ENCODE data around the gene GLO1. TPM values are rescaled to one million over a fixed set of nuclear protein-coding genes. Genes with fewer than 3 reads are reported as not detected.

GLO1 gene
- total and polyA plus RNA-seq, 2 donors (not counting 1 experiment from before 2014, with no cell fraction given) = 18.5 to 31.6 TPM

- H3K4me1 ChIP-seq (ENCODE audit: control insufficient read depth in 2 of 2, insufficient read depth in 2 of 2, low read length in 2 of 2) = peaks cover 0 to 3% of the 10 kb centered on the region in 2 donors
- peaks cover 18% of the 10 kb centered on the region for H4K20me1 ChIP-seq (ENCODE audit: control insufficient read depth, insufficient read depth, low read length, poor library complexity, severe bottlenecking)
- ChIA-PET CTCF (no interaction called here), POLR2A (no interaction called here)
- Mint-ChIP-seq H3K27me3 (no peaks in the 10 kb centered on the region), H3K4me3 (no peak overlapping the region), H3K9me3 (ENCODE audit: insufficient read depth) (no peaks in the 10 kb centered on the region), H3K27ac (no peak overlapping the region), H3K4me1 (peaks cover 30% of the 10 kb centered on the region)
- DNase-seq (no peak), ATAC-seq (ENCODE audit: low read depth) (no peak)
- H3K4me2 ChIP-seq (replicated peaks; ENCODE audit: low read depth, low read length, poor library complexity, severe bottlenecking) = no peak overlapping the region
- TF ChIP-seq EZH2 (IDR thresholded peaks at IDR 0.05; ENCODE audit: borderline replicate concordance, insufficient read depth, low read depth, low read length, poor library complexity, severe bottlenecking) = no peak
- TF ChIP-seq, protein P1, sequence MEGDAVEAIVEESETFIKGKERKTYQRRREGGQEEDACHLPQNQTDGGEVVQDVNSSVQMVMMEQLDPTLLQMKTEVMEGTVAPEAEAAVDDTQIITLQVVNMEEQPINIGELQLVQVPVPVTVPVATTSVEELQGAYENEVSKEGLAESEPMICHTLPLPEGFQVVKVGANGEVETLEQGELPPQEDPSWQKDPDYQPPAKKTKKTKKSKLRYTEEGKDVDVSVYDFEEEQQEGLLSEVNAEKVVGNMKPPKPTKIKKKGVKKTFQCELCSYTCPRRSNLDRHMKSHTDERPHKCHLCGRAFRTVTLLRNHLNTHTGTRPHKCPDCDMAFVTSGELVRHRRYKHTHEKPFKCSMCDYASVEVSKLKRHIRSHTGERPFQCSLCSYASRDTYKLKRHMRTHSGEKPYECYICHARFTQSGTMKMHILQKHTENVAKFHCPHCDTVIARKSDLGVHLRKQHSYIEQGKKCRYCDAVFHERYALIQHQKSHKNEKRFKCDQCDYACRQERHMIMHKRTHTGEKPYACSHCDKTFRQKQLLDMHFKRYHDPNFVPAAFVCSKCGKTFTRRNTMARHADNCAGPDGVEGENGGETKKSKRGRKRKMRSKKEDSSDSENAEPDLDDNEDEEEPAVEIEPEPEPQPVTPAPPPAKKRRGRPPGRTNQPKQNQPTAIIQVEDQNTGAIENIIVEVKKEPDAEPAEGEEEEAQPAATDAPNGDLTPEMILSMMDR (IDR thresholded peaks at IDR 0.05) = no peak
- H2AFZ ChIP-seq (ENCODE audit: insufficient read depth, low read depth, low read length, poor library complexity, severe bottlenecking) = no peak overlapping the region
- peaks cover 41% of the 10 kb centered on the region for H3K79me2 ChIP-seq (ENCODE audit: control insufficient read depth, insufficient read depth, low read length)
- H3K9me3 ChIP-seq (ENCODE audit: control extremely low read depth in 1 of 3, control insufficient read depth in 2 of 3, insufficient read depth in 1 of 3, low read length in 2 of 3) = peaks cover 0 to 7% (median 0%) of the 10 kb centered on the region in 3 donors
- H3K9ac ChIP-seq (ENCODE audit: low read length) = no peak overlapping the region
- WGBS (ENCODE audit: insufficient coverage) = no CpG with 5 or more reads among the region's 1 CpG
- no peaks in the 10 kb centered on the region for H3K27me3 ChIP-seq (replicated peaks in 1 of 4; ENCODE audit: control extremely low read depth in 1 of 4, control insufficient read depth in 3 of 4, insufficient read depth in 4 of 4, low read length in 3 of 4)
- intact Hi-C loops (cut with micrococcal nuclease) = no loop called here
- no peaks in the 10 kb centered on the region for H3K36me3 ChIP-seq (replicated peaks in 1 of 2; ENCODE audit: control extremely low read depth in 1 of 2, control insufficient read depth in 1 of 2, extremely low read depth in 1 of 2, insufficient read depth in 2 of 2, low read length in 1 of 2)
- H3K4me3 ChIP-seq (ENCODE audit: control extremely low read depth in 1 of 5, extremely low read depth in 1 of 5, insufficient read depth in 1 of 5, low read depth in 2 of 5, low read length in 4 of 5) = no peak overlapping the region
- H3K27ac ChIP-seq (ENCODE audit: low read length in 2 of 2) = no peak overlapping the region
Observed at GRCh38 chr6:38632490-38632889, 70.5 kb downstream of the GLO1 start.

- Mint-ChIP-seq H3K9me3 (ENCODE audit: insufficient read depth) (no peaks in the 10 kb centered on the region), H3K4me1 (peaks cover 25% of the 10 kb centered on the region), H3K27me3 (no peaks in the 10 kb centered on the region), H3K27ac (no peak overlapping the region), H3K4me3 (no peak overlapping the region)
- no peak for ATAC-seq (ENCODE audit: low read depth)
- no peak overlapping the region for H2AFZ ChIP-seq (ENCODE audit: insufficient read depth, low read depth, low read length, poor library complexity, severe bottlenecking)
- H3K79me2 ChIP-seq (ENCODE audit: control insufficient read depth, insufficient read depth, low read length) = peaks cover 53% of the 10 kb centered on the region
- no peak for DNase-seq
- no peak overlapping the region for H3K4me2 ChIP-seq (replicated peaks; ENCODE audit: low read depth, low read length, poor library complexity, severe bottlenecking)
- H3K4me3 ChIP-seq (ENCODE audit: control extremely low read depth in 1 of 5, extremely low read depth in 1 of 5, insufficient read depth in 1 of 5, low read depth in 2 of 5, low read length in 4 of 5) = no peak overlapping the region
- WGBS (ENCODE audit: insufficient coverage) = no CpG with 5 or more reads among the region's 3 CpGs
- H3K4me1 ChIP-seq (ENCODE audit: control insufficient read depth in 2 of 2, insufficient read depth in 2 of 2, low read length in 2 of 2) = peaks cover 0 to 3% of the 10 kb centered on the region in 2 donors
- peaks cover 30% of the 10 kb centered on the region for H4K20me1 ChIP-seq (ENCODE audit: control insufficient read depth, insufficient read depth, low read length, poor library complexity, severe bottlenecking)
- H3K27ac ChIP-seq (ENCODE audit: low read length in 2 of 2) = no peak overlapping the region
- ChIA-PET POLR2A (interaction anchor here (0.7 kb wide), 1 partner anchor 74 kb away, joined by 3 read pairs; no protein-coding TSS in a partner anchor), CTCF (no interaction called here)
- H3K36me3 ChIP-seq (replicated peaks in 1 of 2; ENCODE audit: control extremely low read depth in 1 of 2, control insufficient read depth in 1 of 2, extremely low read depth in 1 of 2, insufficient read depth in 2 of 2, low read length in 1 of 2) = no peaks in the 10 kb centered on the region
- H3K9me3 ChIP-seq (ENCODE audit: control extremely low read depth in 1 of 3, control insufficient read depth in 2 of 3, insufficient read depth in 1 of 3, low read length in 2 of 3) = peaks cover 0 to 7% (median 0%) of the 10 kb centered on the region in 3 donors
- no peak overlapping the region for H3K9ac ChIP-seq (ENCODE audit: low read length)
- no peaks in the 10 kb centered on the region for H3K27me3 ChIP-seq (replicated peaks in 1 of 4; ENCODE audit: control extremely low read depth in 1 of 4, control insufficient read depth in 3 of 4, insufficient read depth in 4 of 4, low read length in 3 of 4)
- TF ChIP-seq, protein P1 (IDR thresholded peaks at IDR 0.05) = no peak
- TF ChIP-seq EZH2 (IDR thresholded peaks at IDR 0.05; ENCODE audit: borderline replicate concordance, insufficient read depth, low read depth, low read length, poor library complexity, severe bottlenecking) = no peak
- intact Hi-C loops (cut with micrococcal nuclease) = no loop called here
Observed at GRCh38 chr6:38631186-38631783, 71.7 kb downstream of the GLO1 start.

Data from B cell (primary cell).